GM23338 (cell line): ENCODE measurements around the gene ZNF106.

ENCODE experiments used
- EZH2 ChIP-seq: fragments of 200-600 bp; sonication (generic); IDR thresholded peaks from one replicate; pipeline ENCODE4 v1.8.0; 2017; ENCODE audit warnings: antibody characterized with exemption, mild to moderate bottlenecking, low read depth; ENCODE audit not compliant: unreplicated experiment
- TF ChIP-seq, protein P1 (sequence below), 2 experiments: fragments of 200-600 bp in 1 of 2; sonication (generic) in 1 of 2; conservative IDR thresholded peaks; 2 replicates each; pipeline versions ENCODE4 v1.5.1 to v1.6.1; 2016 to 2017; ENCODE audit warnings: antibody characterized with exemption in 2 of 2, low read depth in 2 of 2, mild to moderate bottlenecking in 2 of 2, moderate library complexity in 1 of 2

DNA sequence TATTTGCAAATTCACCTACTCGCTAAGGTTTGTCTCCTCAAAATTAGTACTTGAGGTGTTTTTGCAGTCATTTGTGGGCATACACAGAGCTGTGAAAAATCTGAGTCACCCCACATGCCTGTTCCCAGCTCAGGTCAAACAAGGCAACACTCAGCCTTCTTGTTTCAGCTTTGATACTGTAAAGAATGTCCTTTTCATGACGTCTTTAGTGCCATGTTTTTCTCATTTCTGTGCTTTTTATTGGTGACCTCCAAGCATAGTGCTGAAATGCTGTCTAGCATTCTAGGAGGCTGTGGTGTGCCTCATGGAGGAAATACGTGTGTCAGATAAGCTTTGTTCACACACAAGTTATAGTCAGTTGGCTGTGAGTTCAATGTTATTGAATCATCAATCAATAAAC, 122.8 kb downstream of the ZNF106 start:
- no peak for TF ChIP-seq EZH2
- TF ChIP-seq, protein P1, sequence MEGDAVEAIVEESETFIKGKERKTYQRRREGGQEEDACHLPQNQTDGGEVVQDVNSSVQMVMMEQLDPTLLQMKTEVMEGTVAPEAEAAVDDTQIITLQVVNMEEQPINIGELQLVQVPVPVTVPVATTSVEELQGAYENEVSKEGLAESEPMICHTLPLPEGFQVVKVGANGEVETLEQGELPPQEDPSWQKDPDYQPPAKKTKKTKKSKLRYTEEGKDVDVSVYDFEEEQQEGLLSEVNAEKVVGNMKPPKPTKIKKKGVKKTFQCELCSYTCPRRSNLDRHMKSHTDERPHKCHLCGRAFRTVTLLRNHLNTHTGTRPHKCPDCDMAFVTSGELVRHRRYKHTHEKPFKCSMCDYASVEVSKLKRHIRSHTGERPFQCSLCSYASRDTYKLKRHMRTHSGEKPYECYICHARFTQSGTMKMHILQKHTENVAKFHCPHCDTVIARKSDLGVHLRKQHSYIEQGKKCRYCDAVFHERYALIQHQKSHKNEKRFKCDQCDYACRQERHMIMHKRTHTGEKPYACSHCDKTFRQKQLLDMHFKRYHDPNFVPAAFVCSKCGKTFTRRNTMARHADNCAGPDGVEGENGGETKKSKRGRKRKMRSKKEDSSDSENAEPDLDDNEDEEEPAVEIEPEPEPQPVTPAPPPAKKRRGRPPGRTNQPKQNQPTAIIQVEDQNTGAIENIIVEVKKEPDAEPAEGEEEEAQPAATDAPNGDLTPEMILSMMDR (conservative IDR thresholded peaks at IDR 0.05; ENCODE audit: low read depth in 2 of 2) = no peak
